HEK293 (cell line): ENCODE measurements around the gene SPAG5.

Source experiments
- CTCF ChIP-seq: fragments of 450-650 bp; formaldehyde crosslinking; IDR thresholded peaks from 2 replicates; pipeline ENCODE4 v1.5.1; 2016; ENCODE audit warnings: missing biosample characterization, missing genetic modification characterization
- ZNF426 ChIP-seq: fragments of 450-650 bp; formaldehyde crosslinking; IDR thresholded peaks from 2 replicates; pipeline ENCODE4 v1.5.1; 2017; ENCODE audit warnings: missing biosample characterization, missing genetic modification characterization, mild to moderate bottlenecking, inconsistent platforms, moderate library complexity

- no peak for TF ChIP-seq CTCF (tag by site-specific recombination)
- TF ChIP-seq ZNF426 = no peak
Measured at GRCh38 chr17:28598799-28599310, at the start of gene SPAG5.
